KOPT-K1 (cell line): ENCODE measurements around the gene LLGL2.
A peak's percentile ranks its signal among the peaks of the same experiment; 100 is the strongest.

ENCODE experiments used
- H3K27ac ChIP-seq: fragments of 200-600 bp; sonication (generic); 2 replicates; pipeline ENCODE4 v1.5.1; 2016; ENCODE audit warnings: antibody characterized with exemption, mild to moderate bottlenecking, low read depth, low read length; ENCODE audit not compliant: poor library complexity, severe bottlenecking
- H3K36me3 ChIP-seq: fragments of 200-600 bp; sonication (generic); 2 replicates; pipeline ENCODE4 v1.5.1; 2017; ENCODE audit warnings: antibody characterized with exemption, mild to moderate bottlenecking, low read length, moderate library complexity; ENCODE audit not compliant: insufficient read depth
- H3K9me3 ChIP-seq: fragments of 200-600 bp; sonication (generic); 2 replicates; pipeline ENCODE4 v1.5.1; 2017; ENCODE audit warnings: antibody characterized with exemption, low read length, mild to moderate bottlenecking; ENCODE audit not compliant: insufficient read depth, poor library complexity, severe bottlenecking

The LLGL2 gene

GRCh38 chr17:75509528-75510258 lies 15.8 kb upstream of the LLGL2 start:
- H3K36me3 ChIP-seq, result peaks cover 51% of the 10 kb centered on the region; the same call in 1 of the 2 replicates
- H3K27ac ChIP-seq, result no peak overlapping the region
- H3K9me3 ChIP-seq, result no peaks in the 10 kb centered on the region

GRCh38 chr17:75511270-75511609 lies 14.3 kb upstream of the LLGL2 start:
- peaks cover 38% of the 10 kb centered on the region; the same call in 1 of the 2 replicates for H3K36me3 ChIP-seq
- H3K27ac ChIP-seq, result no peak overlapping the region
- no peaks in the 10 kb centered on the region for H3K9me3 ChIP-seq

- Histone ChIP-seq H3K36me3 (peaks cover 32% of the 10 kb centered on the region; the same call in 1 of the 2 replicates), H3K27ac (no peak overlapping the region)
These were observed 13.6 kb upstream of the LLGL2 start for GRCh38 chr17:75511610-75512575.

GRCh38 chr17:75512926-75513640 lies 12.4 kb upstream of the LLGL2 start:
- no peak overlapping the region for H3K27ac ChIP-seq
- no peaks in the 10 kb centered on the region for H3K9me3 ChIP-seq
- peaks cover 30% of the 10 kb centered on the region; the same call in 1 of the 2 replicates for H3K36me3 ChIP-seq

More at GRCh38 chr17:75511610-75512575, 13.6 kb upstream of the LLGL2 start:
- no peaks in the 10 kb centered on the region for H3K9me3 ChIP-seq

GRCh38 chr17:75513641-75514000 lies 11.9 kb upstream of the LLGL2 start:
- Histone ChIP-seq H3K27ac (no peak overlapping the region), H3K36me3 (peaks cover 30% of the 10 kb centered on the region; the same call in 1 of the 2 replicates), H3K9me3 (no peaks in the 10 kb centered on the region)

GRCh38 chr17:75514299-75514918 lies 11.1 kb upstream of the LLGL2 start:
- Histone ChIP-seq H3K9me3 (no peaks in the 10 kb centered on the region), H3K36me3 (peaks cover 30% of the 10 kb centered on the region), H3K27ac (peak overlapping the region; percentile 76)

- no peaks in the 10 kb centered on the region for H3K9me3 ChIP-seq
- peak overlapping the region; percentile 76 for H3K27ac ChIP-seq
- H3K36me3 ChIP-seq, result peaks cover 30% of the 10 kb centered on the region
These were observed 10.5 kb upstream of the LLGL2 start for GRCh38 chr17:75514919-75515495.

- peak within 1 kb of the TSS; percentile 76 for H3K27ac ChIP-seq
- H3K9me3 ChIP-seq, result no peaks in the 10 kb centered on the region
- peaks cover 36% of the 10 kb centered on the region for H3K36me3 ChIP-seq
These were observed 9.8 kb upstream of the LLGL2 start, which contains the start of gene CASKIN2 for GRCh38 chr17:75515496-75516254. TSS of gene CASKIN2 (minus strand) at chr17:75515537. CDS start at chr17:75513804, 1,733 bp downstream.

- Histone ChIP-seq H3K27ac (peak within 1 kb of the TSS; percentile 76), H3K9me3 (no peaks in the 10 kb centered on the region), H3K36me3 (peaks cover 42% of the 10 kb centered on the region)
These were observed 9.3 kb upstream of the LLGL2 start, which contains the start of gene TSEN54 for GRCh38 chr17:75516255-75516618. TSS of gene TSEN54 (plus strand) at chr17:75516528. CDS start at chr17:75516561, 33 bp downstream.

GRCh38 chr17:75516619-75517296 lies 8.7 kb upstream of the LLGL2 start:
- Histone ChIP-seq H3K36me3 (peaks cover 44% of the 10 kb centered on the region), H3K27ac (peak overlapping the region; percentile 76), H3K9me3 (no peaks in the 10 kb centered on the region)

GRCh38 chr17:75517297-75517865 lies 8.1 kb upstream of the LLGL2 start:
- H3K27ac ChIP-seq, result peak overlapping the region; percentile 76
- peaks cover 44% of the 10 kb centered on the region for H3K36me3 ChIP-seq
- H3K9me3 ChIP-seq, result no peaks in the 10 kb centered on the region

- peak overlapping the region; percentile 76 for H3K27ac ChIP-seq
- H3K36me3 ChIP-seq, result peaks cover 44% of the 10 kb centered on the region
- H3K9me3 ChIP-seq, result no peaks in the 10 kb centered on the region
These were observed 7.3 kb upstream of the LLGL2 start for GRCh38 chr17:75518201-75518600.

- Histone ChIP-seq H3K9me3 (no peaks in the 10 kb centered on the region), H3K27ac (peak overlapping the region; percentile 76), H3K36me3 (peaks cover 53% of the 10 kb centered on the region)
These were observed 6.4 kb upstream of the LLGL2 start for GRCh38 chr17:75518983-75519537.
